Measurements from ENCODE around the gene RFX2.
"Not testable (repeated sequence)": the region's sequence is repeated elsewhere in the genome, so short reads cannot be mapped to it uniquely, and the experiment has no call there.

The RFX2 gene

DNA sequence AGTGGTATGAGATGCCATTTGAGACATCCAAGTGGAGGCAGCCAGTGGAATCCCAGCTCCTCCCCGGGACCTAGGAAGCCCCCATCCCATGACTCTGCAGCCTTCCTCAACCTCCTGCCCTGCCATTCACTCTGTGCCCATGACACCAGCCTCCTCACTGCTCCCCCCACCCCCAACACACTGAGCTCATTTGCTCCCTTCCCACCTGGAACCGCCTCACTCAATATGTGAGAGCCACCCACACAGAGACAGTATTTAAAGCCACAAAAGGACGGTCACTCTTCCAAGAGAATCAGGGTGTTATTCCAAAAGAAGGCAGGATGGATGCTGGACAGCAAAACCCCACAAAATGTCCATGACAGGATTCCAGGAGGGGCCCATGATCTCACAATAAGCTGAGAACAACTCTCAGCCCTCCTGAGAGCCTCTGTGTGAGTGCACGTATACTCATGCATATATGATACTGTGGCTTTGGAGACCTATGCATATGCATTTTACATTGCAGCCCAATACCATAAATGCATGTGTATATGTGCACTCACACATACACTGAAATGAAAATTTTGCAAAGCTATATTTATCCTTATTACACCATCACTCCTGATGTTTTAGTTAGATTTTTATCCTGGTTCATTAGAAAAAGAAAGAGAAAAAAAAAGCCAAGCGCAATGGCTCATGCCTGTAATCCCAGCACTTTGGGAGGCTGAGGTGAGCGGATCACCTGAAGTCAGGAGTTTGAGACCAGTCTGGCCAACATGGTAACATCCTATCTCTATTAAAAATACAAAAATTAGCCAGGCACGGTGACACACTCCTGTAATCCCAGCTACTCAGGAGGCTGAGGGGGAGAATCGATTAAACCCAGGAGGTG, 121.5 kb downstream of the RFX2 start:
- DNase-seq = no peak

GRCh38 chr19:5987077-5987818, 123.1 kb downstream of the RFX2 start:
- peak; percentile 68 for DNase-seq

DNA sequence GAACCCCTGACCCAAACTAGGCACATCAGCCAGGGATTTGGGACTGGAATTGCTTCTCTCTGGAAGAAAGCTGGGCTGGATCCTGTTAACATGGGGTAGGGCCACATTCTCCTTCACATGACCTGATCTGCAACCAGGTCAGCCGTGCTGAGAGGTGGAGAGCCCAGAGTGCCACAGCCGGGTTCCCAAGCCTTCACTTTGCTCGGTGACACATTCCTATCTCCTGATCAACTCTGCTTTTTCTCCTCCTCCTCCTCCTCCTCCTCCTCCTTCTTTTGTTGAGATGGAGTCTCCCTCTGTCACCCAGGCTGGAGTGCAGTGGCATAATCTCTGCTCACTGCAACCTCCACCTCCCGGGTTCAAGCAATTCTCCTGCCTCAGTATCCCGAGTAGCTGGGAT, 124.5 kb downstream of the RFX2 start:
- DNase-seq = not testable (repeated sequence)

GRCh38 chr19:5985098-5985783, 125.1 kb downstream of the RFX2 start:
- DNase-seq = no peak

- no peak for DNase-seq
These were observed 125.7 kb downstream of the RFX2 start for GRCh38 chr19:5984600-5984999.

- DNase-seq = no peak
These were observed 126.8 kb downstream of the RFX2 start for GRCh38 chr19:5983367-5983955.

GRCh38 chr19:5978606-5979552, 131.4 kb downstream of the RFX2 start:
- no peak for DNase-seq

GRCh38 chr19:5977785-5978605, 132.3 kb downstream of the RFX2 start, which contains the start of gene RANBP3:
Gene RANBP3, minus strand, starts transcription at chr19:5978140. Its CDS starts 58 bp downstream, at chr19:5978082.
- DNase-seq = peak; percentile 98

DNA sequence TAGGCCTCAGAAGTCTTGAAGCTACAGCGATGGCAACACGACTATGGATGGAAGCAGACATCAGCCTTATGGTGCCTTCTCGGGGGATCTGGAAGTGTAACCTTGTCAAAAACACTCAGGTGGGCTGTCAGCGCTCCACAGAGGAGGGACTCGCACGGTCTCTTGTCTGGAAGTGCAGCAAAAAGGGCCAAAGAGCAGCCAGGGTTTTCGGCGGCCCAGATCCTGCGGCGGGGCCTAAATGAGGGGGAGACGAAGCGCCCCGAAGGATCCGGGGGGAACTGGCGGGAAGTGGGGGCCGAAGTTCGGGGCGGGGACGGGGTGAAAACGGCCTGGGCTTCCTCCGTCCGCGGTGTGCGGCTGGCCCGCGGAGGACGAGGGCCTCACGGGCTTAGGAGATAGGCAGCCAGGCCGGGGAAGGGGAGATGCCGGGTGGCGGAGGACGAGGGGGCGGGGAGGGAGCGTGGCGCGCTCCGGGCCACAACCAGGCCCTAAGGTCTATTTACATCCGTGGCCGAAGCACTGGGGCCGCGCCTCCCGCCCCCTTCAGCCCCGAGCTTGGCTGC, 133.0 kb downstream of the RFX2 start:
- DNase-seq = no peak

- DNase-seq = no peak
These were observed 133.5 kb downstream of the RFX2 start for GRCh38 chr19:5976768-5977167.

GRCh38 chr19:5975388-5975728, 134.9 kb downstream of the RFX2 start:
- no peak for DNase-seq

DNA sequence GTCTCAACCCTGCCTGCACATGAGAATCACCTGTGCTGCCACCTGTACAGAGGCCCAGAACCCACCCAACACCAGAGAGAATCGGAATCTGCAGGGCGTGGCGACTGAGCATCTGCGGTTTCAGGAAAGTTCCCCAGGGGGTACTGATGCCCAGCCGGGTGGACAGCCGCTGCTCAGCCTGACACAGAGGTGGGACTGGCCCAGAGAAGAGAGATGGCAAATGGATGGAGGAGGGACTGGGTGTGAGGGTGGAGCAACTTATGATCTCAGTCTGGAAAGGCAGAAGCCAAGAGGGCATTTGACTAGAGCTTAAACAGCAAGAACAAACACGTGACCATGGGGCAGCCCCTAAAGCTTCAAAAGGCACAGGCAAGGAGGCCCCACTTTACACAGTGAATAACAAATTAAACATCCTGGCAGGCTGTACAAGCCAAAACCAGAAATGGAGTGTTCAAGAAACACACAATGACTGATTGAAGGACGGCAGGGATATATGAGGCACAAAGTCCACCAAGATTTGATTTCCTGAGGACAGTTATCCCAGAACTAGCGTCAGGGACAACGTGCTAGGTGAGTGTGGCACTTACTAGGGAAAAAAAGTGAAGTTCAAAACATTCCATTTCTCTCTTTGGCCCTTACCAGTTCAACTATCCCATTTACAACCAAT, 135.4 kb downstream of the RFX2 start:
- DNase-seq = peak; percentile 25

GRCh38 chr19:5973867-5974635, 136.2 kb downstream of the RFX2 start:
- no peak for DNase-seq

DNA sequence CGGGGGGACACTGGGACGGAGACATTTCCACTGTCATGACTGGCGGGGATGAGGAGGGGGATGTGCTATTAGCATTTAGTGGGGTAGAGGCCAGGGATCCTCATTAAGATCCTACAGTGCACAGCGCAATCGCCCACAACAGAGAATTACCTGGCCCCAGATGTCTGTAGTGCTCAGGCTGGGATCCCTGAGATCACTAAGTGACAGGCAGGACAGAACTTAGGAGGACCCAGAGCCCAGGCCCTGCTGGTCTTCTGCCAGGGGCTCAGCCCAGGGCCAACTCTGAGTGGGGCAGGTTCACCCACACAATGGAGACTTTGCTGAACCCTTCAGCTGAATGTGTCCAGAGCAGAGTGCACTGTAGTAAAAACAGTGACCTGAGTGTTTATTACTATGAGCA, 136.9 kb downstream of the RFX2 start:
- no peak for DNase-seq

DNA sequence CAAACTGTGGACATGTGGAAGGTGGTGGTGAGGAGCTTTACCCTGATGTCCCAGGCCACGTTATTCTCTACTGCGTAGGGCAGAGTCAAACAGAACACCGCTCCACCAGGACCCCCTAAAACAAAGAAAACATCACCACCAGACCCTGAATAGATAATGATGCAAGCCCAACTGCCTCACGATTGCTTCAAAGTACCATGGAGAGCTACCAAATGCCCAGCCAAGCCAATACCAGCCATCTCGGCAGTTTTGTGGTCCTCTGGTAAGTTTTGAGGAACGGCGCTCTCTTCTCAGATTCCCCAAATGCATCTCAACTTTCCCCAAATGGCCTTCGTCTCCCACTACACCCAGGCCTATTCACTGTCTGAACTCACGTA, 138.0 kb downstream of the RFX2 start:
- no peak for DNase-seq

DNA sequence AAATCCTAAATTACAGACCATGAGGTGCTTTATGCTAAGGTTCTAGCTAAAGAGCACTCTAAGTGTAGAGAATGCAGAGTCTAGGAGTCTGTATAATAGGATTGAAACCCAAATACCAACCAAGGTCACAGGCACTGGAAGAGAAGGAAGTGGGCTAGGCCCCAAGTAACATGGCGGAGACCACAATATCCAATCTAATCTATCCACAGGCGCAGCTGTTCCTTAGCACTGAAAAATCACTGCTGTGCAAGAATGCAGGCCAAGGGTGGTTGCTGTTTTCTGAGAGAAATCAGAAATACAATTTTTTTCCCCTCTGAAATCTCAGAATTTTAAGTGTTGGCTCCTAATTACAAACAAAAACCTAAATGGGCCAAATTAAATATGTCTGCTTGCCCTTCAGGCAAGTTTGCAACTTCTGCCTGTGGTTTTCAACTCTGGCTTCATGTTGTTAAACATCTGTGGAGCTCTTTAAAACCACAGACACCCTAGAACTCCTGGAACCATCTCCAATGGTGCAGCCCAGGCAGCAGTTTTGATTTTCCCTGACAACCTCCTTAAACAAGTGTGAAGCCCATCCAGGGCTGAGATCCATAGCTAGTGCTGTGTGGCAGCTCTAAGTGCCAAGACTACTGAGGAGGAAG, 138.5 kb downstream of the RFX2 start:
- no peak for DNase-seq

- DNase-seq = no peak
These were observed 140.8 kb downstream of the RFX2 start for GRCh38 chr19:5969476-5969875.

DNA sequence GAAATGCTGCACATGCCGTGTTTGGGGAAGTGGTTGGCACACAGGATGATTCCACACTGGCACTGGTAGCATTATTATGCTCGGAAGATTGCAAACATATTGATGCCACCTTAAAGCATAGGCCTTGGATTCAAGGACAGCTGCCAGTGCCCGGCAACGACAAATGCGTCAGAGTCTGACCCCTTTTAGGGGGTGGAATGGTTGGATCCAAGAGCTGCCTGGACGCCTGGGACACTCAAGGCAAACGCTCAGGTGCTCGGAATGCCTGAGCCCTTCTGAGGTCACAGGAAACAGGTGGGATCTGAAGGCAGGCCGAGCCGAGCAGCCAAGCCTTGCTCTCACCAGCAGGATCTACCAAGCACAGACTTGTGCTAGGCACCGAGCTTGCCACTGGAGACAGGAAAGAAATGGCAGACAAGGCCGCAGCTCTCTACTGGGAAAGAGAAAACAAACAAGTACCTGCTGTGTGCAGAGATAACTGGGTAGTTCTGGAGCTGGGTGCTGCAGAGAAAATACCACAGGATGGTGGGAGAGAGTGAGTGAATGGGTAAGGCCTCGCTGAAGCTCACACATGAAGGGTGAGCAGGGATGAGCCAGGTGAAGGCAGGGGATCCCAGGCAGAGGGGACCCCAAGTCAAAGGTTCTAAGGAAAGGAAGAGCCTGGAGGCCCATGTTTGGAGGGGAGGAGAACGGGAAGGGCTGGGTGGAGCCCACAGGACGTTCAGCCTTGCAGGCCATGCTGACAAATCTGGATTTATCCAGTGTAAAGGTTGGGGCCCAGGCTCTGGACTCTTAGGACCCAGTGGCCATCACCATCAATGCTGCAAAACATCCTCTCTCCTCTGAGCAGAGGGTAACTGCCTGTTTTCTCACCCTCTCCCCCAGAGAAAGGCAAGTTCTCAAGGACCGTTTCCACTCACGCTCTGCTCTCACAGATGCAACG, 141.6 kb downstream of the RFX2 start:
- no peak for DNase-seq
